ENCODE results near the gene KCNJ14.

DNA sequence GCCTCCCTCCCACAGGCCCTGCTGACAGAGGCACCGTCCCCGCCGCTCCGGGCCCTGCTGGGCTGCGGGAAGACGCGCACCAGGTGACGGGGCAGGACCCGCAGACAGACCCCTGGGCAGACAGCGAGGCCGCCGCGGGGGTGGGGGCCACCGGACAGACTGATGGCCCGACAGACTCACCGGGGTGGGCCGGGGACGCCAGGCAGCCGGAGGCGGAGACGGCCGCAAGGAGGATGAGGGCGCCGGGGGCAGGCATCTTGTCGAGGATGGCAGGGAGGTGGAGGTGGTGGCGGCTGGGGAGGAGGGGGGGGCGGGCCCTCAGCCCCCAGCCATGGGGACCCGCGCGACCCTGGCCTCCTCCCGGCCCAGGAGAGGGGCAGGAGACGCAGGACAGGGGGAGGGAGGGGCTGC is 56.0 kb downstream of the KCNJ14 start:
- TF ChIP-seq EZH2phosphoT487 (IDR thresholded peaks at IDR 0.05; ENCODE audit: borderline replicate concordance, low read length), result no peak
- no peak for TF ChIP-seq CTCF (conservative IDR thresholded peaks at IDR 0.05; ENCODE audit: low read depth, low read length)
- no peak for TF ChIP-seq EZH2 (IDR thresholded peaks at IDR 0.05; ENCODE audit: low read length, unreplicated experiment)

All from PC-3 (cell line).